ENCODE data around the gene HELT. TPM values are rescaled to one million over a fixed set of nuclear protein-coding genes. Genes with fewer than 3 reads are reported as not detected.
A peak's percentile ranks its signal among the peaks of the same experiment; 100 is the strongest.

Gene HELT
- total RNA-seq, 4 donors from 2014 or later: not detected

- no peak overlapping the region for H3K27ac ChIP-seq (replicated peaks in 1 of 4)
- H3K9me3 ChIP-seq: no peaks in the 10 kb centered on the region
- no peaks in the 10 kb centered on the region for H3K36me3 ChIP-seq
- WGBS: 4% methylated on average over 43 of the region's 55 CpGs
- peaks cover 0 to 96% (median 49%) of the 10 kb centered on the region in 4 donors for H3K27me3 ChIP-seq
- intact Hi-C loops (cut with DNase I): no loop called here
- peak overlapping the region in 1 of 4 donors; percentile 9 for H3K4me3 ChIP-seq
- peaks cover 8 to 57% (median 39%) of the 10 kb centered on the region in 4 donors for H3K4me1 ChIP-seq
- no peak for TF ChIP-seq POLR2AphosphoS5 (IDR thresholded peaks at IDR 0.05)
- no peak for TF ChIP-seq EP300 (IDR thresholded peaks at IDR 0.05)
- TF ChIP-seq POLR2A (IDR thresholded peaks at IDR 0.05; ENCODE audit: low read depth): no peak
- no peak for TF ChIP-seq CTCF (IDR thresholded peaks at IDR 0.05)
- no peak for DNase-seq (ENCODE audit: extremely low spot score)
Measured at GRCh38 chr4:185020863-185021761, 2.8 kb downstream of the HELT start.

GRCh38 chr4:185023471-185023870, 5.2 kb downstream of the HELT start:
- H3K36me3 ChIP-seq: no peaks in the 10 kb centered on the region
- 57% methylated on average over 9 of the region's 9 CpGs for WGBS
- peaks cover 8 to 33% (median 29%) of the 10 kb centered on the region in 4 donors for H3K4me1 ChIP-seq
- H3K27ac ChIP-seq (replicated peaks in 1 of 4): no peak overlapping the region
- intact Hi-C loops (cut with DNase I): no loop called here
- H3K27me3 ChIP-seq: peaks cover 0 to 93% (median 32%) of the 10 kb centered on the region in 4 donors
- no peaks in the 10 kb centered on the region for H3K9me3 ChIP-seq
- no peak for DNase-seq (ENCODE audit: extremely low spot score)
- TF ChIP-seq EP300 (IDR thresholded peaks at IDR 0.05) (no peak), CTCF (IDR thresholded peaks at IDR 0.05) (no peak), POLR2A (IDR thresholded peaks at IDR 0.05; ENCODE audit: low read depth) (no peak), POLR2AphosphoS5 (IDR thresholded peaks at IDR 0.05) (no peak)
- no peak overlapping the region for H3K4me3 ChIP-seq

- Histone ChIP-seq H3K27me3 (peaks cover 0 to 50% (median 0%) of the 10 kb centered on the region in 4 donors), H3K36me3 (no peaks in the 10 kb centered on the region), H3K4me1 (no peaks in the 10 kb centered on the region), H3K4me3 (no peak overlapping the region), H3K27ac (replicated peaks in 1 of 4) (no peak overlapping the region), H3K9me3 (no peaks in the 10 kb centered on the region)
- TF ChIP-seq CTCF (IDR thresholded peaks at IDR 0.05) (no peak), EP300 (IDR thresholded peaks at IDR 0.05) (no peak), POLR2AphosphoS5 (IDR thresholded peaks at IDR 0.05) (no peak), POLR2A (IDR thresholded peaks at IDR 0.05; ENCODE audit: low read depth) (no peak)
- WGBS: 90% methylated on average over 8 of the region's 8 CpGs
- intact Hi-C loops (cut with DNase I): no loop called here
- no peak for DNase-seq (ENCODE audit: extremely low spot score)
Measured at GRCh38 chr4:185028625-185029024, 10.3 kb downstream of the HELT start.

- 79% methylated on average over 6 of the region's 6 CpGs for WGBS
- DNase-seq (ENCODE audit: extremely low spot score): peak; percentile 89
- intact Hi-C loops (cut with DNase I): no loop called here
- Histone ChIP-seq H3K9me3 (no peaks in the 10 kb centered on the region), H3K36me3 (no peaks in the 10 kb centered on the region), H3K27ac (replicated peaks in 1 of 4) (no peak overlapping the region), H3K4me1 (no peaks in the 10 kb centered on the region), H3K27me3 (peaks cover 0 to 25% (median 0%) of the 10 kb centered on the region in 4 donors), H3K4me3 (no peak overlapping the region)
- TF ChIP-seq POLR2A (IDR thresholded peaks at IDR 0.05; ENCODE audit: low read depth): no peak
- no peak for TF ChIP-seq POLR2AphosphoS5 (IDR thresholded peaks at IDR 0.05)
- no peak for TF ChIP-seq EP300 (IDR thresholded peaks at IDR 0.05)
- no peak for TF ChIP-seq CTCF (IDR thresholded peaks at IDR 0.05)
Measured at GRCh38 chr4:185031611-185032010, 13.3 kb downstream of the HELT start.

Measured in esophagus muscularis mucosa (tissue), 4 donors.